Measurements from ENCODE around the gene TANK.

GRCh38 chr2:161190050-161190449, 29.8 kb downstream of the TANK start:
- no peak for TF ChIP-seq GATA2 (IDR thresholded peaks at IDR 0.05; ENCODE audit: low read depth, low read length)
- TF ChIP-seq GATA3 (IDR thresholded peaks at IDR 0.05; ENCODE audit: low read depth, low read length), result no peak

Measured in SH-SY5Y (cell line).